Limb (tissue), 2 donors: ENCODE results near the gene BAZ2B.

ENCODE experiments used
- DNase-seq, 2 donors: peaks; one replicate each; pipeline ENCODE4 v3.0.0-alpha.2; 2016; ENCODE audit errors: extremely low spot score in 2 of 2

Gene BAZ2B

GRCh38 chr2:159462961-159463360 lies 153.4 kb downstream of the BAZ2B start:
- no peak for DNase-seq

GRCh38 chr2:159462201-159462785 lies 154.1 kb downstream of the BAZ2B start:
- DNase-seq, result no peak

- DNase-seq, result no peak
Measured at GRCh38 chr2:159461076-159461475, 155.3 kb downstream of the BAZ2B start.

- no peak for DNase-seq
Measured at GRCh38 chr2:159460227-159460626, 156.1 kb downstream of the BAZ2B start.

- no peak for DNase-seq
Measured at GRCh38 chr2:159459279-159459678, 157.1 kb downstream of the BAZ2B start.

GRCh38 chr2:159457589-159457988 lies 158.8 kb downstream of the BAZ2B start:
- DNase-seq, result no peak

GRCh38 chr2:159456500-159457426 lies 159.6 kb downstream of the BAZ2B start:
- no peak for DNase-seq

- DNase-seq, result no peak
Measured at GRCh38 chr2:159455330-159455918, 160.9 kb downstream of the BAZ2B start.

DNA sequence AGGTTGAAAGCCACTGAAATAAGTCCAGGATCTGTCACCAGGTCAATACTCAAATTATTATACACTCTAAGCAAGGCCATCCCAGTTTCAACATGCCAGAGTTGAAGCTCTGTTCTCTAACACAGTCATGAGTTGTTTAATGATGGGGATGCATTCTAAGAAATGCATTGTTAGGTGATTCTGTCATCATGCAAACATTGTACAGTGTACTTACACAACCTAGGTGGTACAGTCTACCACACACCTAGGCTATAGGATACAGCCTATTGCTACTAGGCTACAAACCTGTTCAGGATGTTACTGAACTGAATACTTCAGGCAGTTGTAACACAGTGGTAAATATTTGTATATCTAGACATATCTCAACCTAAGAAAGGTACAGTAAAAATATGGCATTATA lies 162.2 kb downstream of the BAZ2B start:
- no peak for DNase-seq

DNA sequence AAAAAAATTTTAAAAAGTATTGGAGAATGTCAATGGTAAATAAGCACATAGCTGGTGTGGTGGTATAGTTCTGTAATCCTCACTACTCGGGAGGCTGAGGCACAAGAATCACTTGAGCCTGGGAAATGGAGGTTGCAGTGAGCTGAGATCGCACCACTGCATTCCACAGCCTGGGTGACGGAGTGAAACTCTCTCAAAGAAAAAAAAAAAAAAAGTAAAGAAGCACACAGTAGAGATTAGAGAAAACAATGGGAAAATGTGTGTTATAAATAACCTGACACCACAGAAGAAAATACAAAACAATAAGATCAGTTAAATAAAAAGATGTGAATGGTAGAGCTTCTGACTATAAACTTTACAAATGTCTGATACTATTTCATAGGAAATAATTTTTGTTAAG lies 166.2 kb downstream of the BAZ2B start:
- DNase-seq, result no peak

DNA sequence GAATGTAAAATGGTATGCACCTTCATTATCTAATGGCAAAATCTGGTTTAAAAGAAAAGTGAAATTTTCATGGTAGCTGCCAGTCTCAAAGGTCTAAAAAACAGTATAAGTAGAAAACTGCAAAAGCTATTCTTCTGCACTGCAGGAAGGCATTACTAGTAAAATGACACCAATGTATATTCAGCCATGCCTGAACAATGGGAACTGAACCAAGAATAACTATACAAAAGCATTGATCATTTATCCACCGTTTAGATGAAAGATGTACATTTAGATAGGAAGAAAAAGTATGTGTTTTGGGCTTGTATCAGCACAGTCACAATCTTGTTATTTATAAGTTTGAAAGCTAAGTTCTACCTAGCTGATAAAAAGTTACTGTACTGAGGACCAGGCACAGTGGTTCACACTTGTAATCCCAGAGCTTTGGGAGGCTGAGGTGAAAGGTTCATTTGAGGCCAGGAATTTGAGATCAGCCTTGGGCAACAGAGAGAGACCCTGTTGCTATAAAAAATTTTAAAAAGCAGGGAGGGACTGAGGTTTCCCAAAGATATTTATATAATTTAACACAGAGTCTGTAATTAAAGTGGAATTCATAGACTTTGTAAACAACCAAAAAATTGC lies 166.7 kb downstream of the BAZ2B start:
- DNase-seq, result no peak

- DNase-seq, result no peak
Measured at GRCh38 chr2:159446817-159447216, 169.5 kb downstream of the BAZ2B start.

- no peak for DNase-seq
Measured at GRCh38 chr2:159446201-159446600, 170.1 kb downstream of the BAZ2B start.

- no peak for DNase-seq
Measured at GRCh38 chr2:159445307-159445706, 171.0 kb downstream of the BAZ2B start.

DNA sequence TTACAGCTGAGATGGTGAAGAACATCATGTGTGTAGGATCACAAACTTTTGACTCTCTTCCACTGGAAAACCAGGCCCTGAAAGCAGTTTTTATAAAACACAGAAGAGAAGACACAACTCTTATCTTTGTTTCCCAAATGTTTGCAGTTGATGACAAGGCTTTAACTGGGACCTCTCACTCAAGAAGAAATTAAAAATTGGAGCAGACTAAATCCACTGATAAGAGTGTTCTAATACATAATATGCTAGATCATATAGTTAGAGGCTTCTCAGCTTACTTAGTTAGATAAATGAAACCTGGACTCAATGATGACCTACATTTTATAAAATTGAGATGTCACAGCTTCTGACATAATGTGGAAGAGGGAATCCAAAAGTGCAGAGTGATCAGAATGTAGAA lies 171.6 kb downstream of the BAZ2B start:
- DNase-seq, result no peak

DNA sequence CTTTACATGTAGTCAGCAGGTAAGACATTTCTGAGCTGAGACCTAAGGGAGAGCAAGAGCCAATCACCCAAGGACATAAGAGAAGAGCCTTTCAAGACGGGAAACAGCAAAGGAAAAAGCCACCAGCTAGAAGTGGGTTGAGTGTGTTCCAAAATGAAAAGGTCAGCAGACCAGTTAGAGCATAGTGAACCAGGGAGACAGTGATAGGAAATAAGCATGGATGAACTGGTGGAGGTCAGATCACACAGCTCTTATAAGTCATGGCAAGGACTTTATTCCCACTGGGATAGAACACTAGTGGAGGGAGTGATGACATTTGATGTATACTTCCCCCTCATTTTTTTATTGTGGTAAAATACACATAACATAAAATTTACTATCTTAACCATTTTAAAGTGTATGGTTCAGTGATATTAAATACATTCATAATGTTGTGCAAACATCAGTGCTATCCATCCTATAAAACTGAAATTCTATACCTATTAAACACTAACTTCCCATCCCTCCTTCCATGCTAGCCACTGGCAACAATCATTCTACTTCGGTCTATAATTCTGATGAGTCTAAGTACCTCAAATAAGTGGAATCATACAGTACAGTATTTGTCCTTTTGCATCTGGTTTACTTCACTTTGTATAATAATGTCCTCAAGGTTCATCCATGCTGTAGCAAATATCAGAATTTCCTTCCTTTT lies 174.0 kb downstream of the BAZ2B start:
- no peak for DNase-seq

DNA sequence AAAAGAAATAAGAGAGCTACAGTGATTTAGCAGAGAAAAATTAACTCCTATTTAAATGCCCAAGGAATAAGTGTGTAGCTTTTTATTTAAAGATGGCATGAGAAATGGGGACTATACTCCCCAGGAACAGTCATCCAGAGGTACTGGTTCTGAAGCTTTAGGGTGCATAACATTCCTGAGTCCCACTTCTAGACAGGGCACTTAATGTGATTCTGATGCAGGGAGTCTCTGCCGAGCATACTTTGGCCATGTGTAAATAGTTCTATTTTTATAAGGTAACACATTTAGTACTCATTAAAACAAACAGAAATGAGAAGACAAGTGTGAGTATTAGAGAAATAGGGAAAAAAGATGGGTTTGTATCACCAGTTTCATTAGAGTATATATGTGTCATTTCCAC lies 175.2 kb downstream of the BAZ2B start:
- no peak for DNase-seq

DNA sequence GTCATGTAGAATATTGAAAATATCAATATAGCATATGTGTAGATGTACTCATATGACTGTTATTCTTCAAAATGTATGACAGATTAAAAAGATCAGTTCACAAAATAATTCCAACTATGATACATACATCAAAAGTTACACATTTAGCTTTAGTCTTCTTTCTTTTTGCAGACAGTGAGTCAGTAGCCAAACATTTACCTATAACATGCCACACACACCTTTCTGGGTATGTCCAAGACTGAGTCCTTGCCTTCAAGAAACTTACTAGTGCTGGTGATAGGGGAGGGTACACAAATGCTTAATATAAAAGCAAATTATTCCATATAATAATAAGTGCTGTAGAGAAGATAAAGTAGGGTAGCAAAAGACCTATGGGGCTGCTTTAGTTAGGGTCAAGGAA lies 176.9 kb downstream of the BAZ2B start:
- DNase-seq, result no peak

- no peak for DNase-seq
Measured at GRCh38 chr2:159438720-159439353, 177.5 kb downstream of the BAZ2B start.

DNA sequence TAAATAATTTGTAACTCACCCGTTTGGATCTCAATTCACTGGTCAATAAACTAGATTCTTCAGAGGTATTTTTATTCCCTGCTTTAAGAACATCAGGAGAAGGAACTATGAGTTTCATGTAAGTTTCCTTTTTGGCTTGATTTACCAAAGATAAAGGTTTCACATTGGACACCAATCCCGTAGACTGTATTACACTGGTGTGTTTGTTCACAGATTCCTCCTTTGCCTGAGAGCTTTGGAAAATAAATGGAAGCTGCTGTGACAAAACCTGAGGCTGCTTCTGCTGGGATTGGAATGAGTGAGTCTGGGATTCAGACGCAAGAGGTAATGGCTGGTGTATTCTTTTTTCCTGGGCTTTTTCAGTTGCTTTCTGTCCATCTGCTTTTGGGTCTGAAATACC lies 178.1 kb downstream of the BAZ2B start:
- DNase-seq, result no peak

DNA sequence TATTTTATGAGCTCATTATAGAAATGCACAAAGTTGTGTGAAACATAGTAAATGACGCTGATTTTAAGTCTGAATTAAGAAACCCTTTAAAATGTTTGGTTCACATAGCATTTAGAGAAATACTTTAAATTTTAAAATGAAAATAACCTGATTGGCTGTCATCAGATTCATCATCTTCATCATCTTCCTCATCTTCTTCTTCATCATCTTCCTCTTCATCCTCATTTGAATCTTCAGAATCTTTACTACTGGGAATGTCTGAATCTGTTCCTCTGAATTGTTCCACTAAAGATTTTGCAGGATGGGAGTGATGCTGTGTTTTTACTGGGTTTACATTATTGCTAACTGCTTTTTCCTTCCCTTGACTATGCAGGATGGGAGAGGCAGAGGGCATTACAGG lies 183.7 kb downstream of the BAZ2B start:
- no peak for DNase-seq
